ENCODE measurements around the gene PXDC1. TPM values are rescaled to one million over a fixed set of nuclear protein-coding genes. Genes with fewer than 3 reads are reported as not detected.

PXDC1 gene
- total and polyA plus RNA-seq, 2 experiments from 2014 or later: 12.3 to 16.1 TPM

GRCh38 chr6:3737831-3738210 lies 13.7 kb downstream of the PXDC1 start:
- H3K27ac ChIP-seq: no peak overlapping the region
- no peaks in the 10 kb centered on the region for H3K36me3 ChIP-seq
- H3K4me3 ChIP-seq: no peak overlapping the region
- no peaks in the 10 kb centered on the region for H3K4me1 ChIP-seq (ENCODE audit: low read depth)
- DNase-seq (ENCODE audit: low read depth in 1 of 2, low spot score in 1 of 2): no peak
- H3K27me3 ChIP-seq: peaks cover 19% of the 10 kb centered on the region
- H3K9me3 ChIP-seq (ENCODE audit: low read depth): no peaks in the 10 kb centered on the region
- no peak for TF ChIP-seq CTCF (IDR thresholded peaks at IDR 0.05; ENCODE audit: low read depth, low read length)

GRCh38 chr6:3737149-3737830 lies 14.2 kb downstream of the PXDC1 start:
- Histone ChIP-seq H3K9me3 (ENCODE audit: low read depth) (no peaks in the 10 kb centered on the region), H3K27me3 (peaks cover 19% of the 10 kb centered on the region), H3K4me1 (ENCODE audit: low read depth) (no peaks in the 10 kb centered on the region), H3K27ac (no peak overlapping the region), H3K4me3 (no peak overlapping the region), H3K36me3 (no peaks in the 10 kb centered on the region)
- no peak for TF ChIP-seq CTCF (IDR thresholded peaks at IDR 0.05; ENCODE audit: low read depth, low read length)
- DNase-seq (ENCODE audit: low read depth in 1 of 2, low spot score in 1 of 2): no peak

- Histone ChIP-seq H3K36me3 (no peaks in the 10 kb centered on the region), H3K4me1 (ENCODE audit: low read depth) (no peaks in the 10 kb centered on the region), H3K27ac (no peak overlapping the region)
Measured at GRCh38 chr6:3735029-3735605, 16.4 kb downstream of the PXDC1 start.

GRCh38 chr6:3734023-3734422 lies 17.5 kb downstream of the PXDC1 start:
- H3K27me3 ChIP-seq: no peaks in the 10 kb centered on the region
- no peak for TF ChIP-seq CTCF (IDR thresholded peaks at IDR 0.05; ENCODE audit: low read depth, low read length)
- no peak overlapping the region for H3K27ac ChIP-seq
- DNase-seq (ENCODE audit: low read depth in 1 of 2, low spot score in 1 of 2): no peak
- no peaks in the 10 kb centered on the region for H3K36me3 ChIP-seq
- no peaks in the 10 kb centered on the region for H3K9me3 ChIP-seq (ENCODE audit: low read depth)
- H3K4me3 ChIP-seq: no peak overlapping the region
- no peaks in the 10 kb centered on the region for H3K4me1 ChIP-seq (ENCODE audit: low read depth)

More at GRCh38 chr6:3735029-3735605, 16.4 kb downstream of the PXDC1 start:
- Histone ChIP-seq H3K9me3 (ENCODE audit: low read depth) (no peaks in the 10 kb centered on the region), H3K4me3 (no peak overlapping the region), H3K27me3 (no peaks in the 10 kb centered on the region)
- no peak for DNase-seq (ENCODE audit: low read depth in 1 of 2, low spot score in 1 of 2)
- no peak for TF ChIP-seq CTCF (IDR thresholded peaks at IDR 0.05; ENCODE audit: low read depth, low read length)

- no peak for DNase-seq (ENCODE audit: low read depth in 1 of 2, low spot score in 1 of 2)
- Histone ChIP-seq H3K27me3 (no peaks in the 10 kb centered on the region), H3K36me3 (no peaks in the 10 kb centered on the region), H3K4me3 (no peak overlapping the region), H3K9me3 (ENCODE audit: low read depth) (no peaks in the 10 kb centered on the region), H3K4me1 (ENCODE audit: low read depth) (no peaks in the 10 kb centered on the region), H3K27ac (no peak overlapping the region)
- no peak for TF ChIP-seq CTCF (IDR thresholded peaks at IDR 0.05; ENCODE audit: low read depth, low read length)
Measured at GRCh38 chr6:3733321-3733925, 18.1 kb downstream of the PXDC1 start.
